Mesothelial cell of epicardium (in vitro differentiated cells): ENCODE measurements around the gene WNK4. TPM values are rescaled to one million over a fixed set of nuclear protein-coding genes. Genes with fewer than 3 reads are reported as not detected.
"Not testable (repeated sequence)": the region's sequence is repeated elsewhere in the genome, so short reads cannot be mapped to it uniquely, and the experiment has no call there.

Source experiments
- DNase-seq, 2 experiments: peaks; one replicate each; pipeline ENCODE4 v3.0.0; 2021; ENCODE audit warnings: low spot score in 2 of 2; ENCODE audit not compliant: unreplicated experiment in 2 of 2
- H3K27ac Mint-ChIP-seq: 2 replicates; pipeline ENCODE4 v1.8.0; 2021; ENCODE audit warnings: mixed read lengths
- H3K27me3 Mint-ChIP-seq: 2 replicates; pipeline ENCODE4 v1.8.0; 2021; ENCODE audit warnings: low read depth, mixed read lengths
- H3K36me3 Mint-ChIP-seq: 2 replicates; pipeline ENCODE4 v1.8.0; 2021; ENCODE audit warnings: mixed read lengths
- H3K4me1 Mint-ChIP-seq: 2 replicates; pipeline ENCODE4 v1.8.0; 2021; ENCODE audit warnings: mixed read lengths
- H3K4me3 Mint-ChIP-seq: 2 replicates; pipeline ENCODE4 v1.8.0; 2021; ENCODE audit warnings: mild to moderate bottlenecking, moderate library complexity, mixed read lengths
- H3K9me3 Mint-ChIP-seq: 2 replicates; pipeline ENCODE4 v1.8.0; 2021; ENCODE audit warnings: mixed read lengths
- CTCF ChIP-seq: fragments of 200-600 bp; sonication (generic); IDR thresholded peaks from one replicate; pipeline ENCODE4 v1.5.0; 2021; ENCODE audit warnings: antibody characterized with exemption; ENCODE audit not compliant: unreplicated experiment
- total RNA-seq: library from RNA; stranded (reverse); gene quantifications from 3 replicates; pipeline ENCODE4 v1.2.1, GENCODE V29; 2021

Gene WNK4
- 1.3 to 1.8 TPM (median 1.7 TPM) in 3 replicates for total RNA-seq

GRCh38 chr17:42779936-42780850, at the start of gene WNK4:
WNK4 (plus strand) TSS chr17:42780610; CDS start chr17:42780699, 89 bp downstream.
- no peaks in the 10 kb centered on the region for H3K9me3 Mint-ChIP-seq
- peaks cover 6% of the 10 kb centered on the region for H3K4me1 Mint-ChIP-seq
- peaks cover 10% of the 10 kb centered on the region for H3K36me3 Mint-ChIP-seq
- peak within 1 kb of the TSS; percentile 60 for H3K4me3 Mint-ChIP-seq
- TF ChIP-seq CTCF = no peak
- peaks cover 41% of the 10 kb centered on the region for H3K27me3 Mint-ChIP-seq
- no peak within 1 kb of the TSS for H3K27ac Mint-ChIP-seq
- no peak for DNase-seq

- Mint-ChIP-seq H3K9me3 (no peaks in the 10 kb centered on the region), H3K4me3 (no peak overlapping the region), H3K27ac (no peak overlapping the region), H3K36me3 (no peaks in the 10 kb centered on the region), H3K27me3 (peaks cover 2% of the 10 kb centered on the region), H3K4me1 (peaks cover 12% of the 10 kb centered on the region)
- no peak for TF ChIP-seq CTCF
- no peak for DNase-seq
These were observed 39.7 kb upstream of the WNK4 start for GRCh38 chr17:42740699-42741098.

- H3K36me3 Mint-ChIP-seq, H3K4me3 Mint-ChIP-seq, H3K27ac Mint-ChIP-seq, H3K27me3 Mint-ChIP-seq, DNase-seq, H3K9me3 Mint-ChIP-seq: not testable (repeated sequence)
- peaks cover 12% of the 10 kb centered on the region for H3K4me1 Mint-ChIP-seq
These were observed 37.5 kb upstream of the WNK4 start for GRCh38 chr17:42742916-42743315.

GRCh38 chr17:42743595-42744282, 36.7 kb upstream of the WNK4 start:
- no peak for DNase-seq
- Mint-ChIP-seq H3K27me3 (peaks cover 8% of the 10 kb centered on the region), H3K36me3 (no peaks in the 10 kb centered on the region), H3K27ac (peak overlapping the region; percentile 96), H3K4me3 (peak overlapping the region; percentile 90), H3K4me1 (peaks cover 12% of the 10 kb centered on the region), H3K9me3 (no peaks in the 10 kb centered on the region)
- TF ChIP-seq CTCF = no peak

- TF ChIP-seq CTCF = no peak
These were observed 36.1 kb upstream of the WNK4 start for GRCh38 chr17:42744283-42744805.

More at GRCh38 chr17:42744283-42744805, 36.1 kb upstream of the WNK4 start:
- H3K4me3 Mint-ChIP-seq = peak overlapping the region; percentile 90
- H3K36me3 Mint-ChIP-seq = no peaks in the 10 kb centered on the region
- H3K4me1 Mint-ChIP-seq = peaks cover 12% of the 10 kb centered on the region
- DNase-seq = no peak
- H3K27me3 Mint-ChIP-seq = peaks cover 8% of the 10 kb centered on the region
- H3K27ac Mint-ChIP-seq = peak overlapping the region; percentile 96
- H3K9me3 Mint-ChIP-seq = no peaks in the 10 kb centered on the region
